ENCODE data around the gene CD96.
"Not testable (repeated sequence)": the region's sequence is repeated elsewhere in the genome, so short reads cannot be mapped to it uniquely, and the experiment has no call there.

Gene CD96

DNA sequence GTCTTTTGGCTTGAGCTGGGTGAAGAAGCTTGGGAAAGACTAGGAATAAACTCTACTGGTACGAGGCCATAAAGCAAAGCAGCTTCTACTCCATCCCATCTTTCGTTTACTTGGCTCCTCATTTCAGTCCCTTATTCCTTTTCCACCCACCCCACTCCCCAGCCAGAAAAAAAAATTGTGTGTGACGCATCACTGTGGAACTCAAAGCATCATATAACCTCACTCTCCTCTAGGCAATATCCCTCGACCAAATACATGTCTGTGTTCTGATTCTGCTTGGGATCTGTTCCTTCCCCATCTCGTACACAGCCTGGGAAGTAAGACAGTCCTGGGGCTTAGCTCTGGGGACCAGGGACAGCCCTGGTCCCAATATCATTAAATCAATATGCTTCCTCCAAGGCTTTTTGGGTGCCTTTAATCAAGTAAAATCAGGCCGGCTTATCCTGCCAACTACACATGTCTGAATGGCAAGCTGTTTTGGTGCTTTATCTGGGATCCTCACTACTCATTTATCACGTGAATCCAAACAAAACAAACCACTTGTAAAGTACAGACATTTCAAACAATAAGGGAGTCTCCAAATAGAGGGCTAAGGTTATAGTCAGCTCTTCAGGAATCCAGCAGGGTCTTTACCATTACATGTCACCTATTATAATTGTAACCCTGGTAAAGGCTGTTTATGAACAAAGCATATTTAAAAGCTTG is 128.1 kb downstream of the CD96 start:
- H3K27ac ChIP-seq = no peak overlapping the region
- TF ChIP-seq ZFX (IDR thresholded peaks at IDR 0.05; ENCODE audit: borderline replicate concordance) = no peak
- TF ChIP-seq, protein P1, sequence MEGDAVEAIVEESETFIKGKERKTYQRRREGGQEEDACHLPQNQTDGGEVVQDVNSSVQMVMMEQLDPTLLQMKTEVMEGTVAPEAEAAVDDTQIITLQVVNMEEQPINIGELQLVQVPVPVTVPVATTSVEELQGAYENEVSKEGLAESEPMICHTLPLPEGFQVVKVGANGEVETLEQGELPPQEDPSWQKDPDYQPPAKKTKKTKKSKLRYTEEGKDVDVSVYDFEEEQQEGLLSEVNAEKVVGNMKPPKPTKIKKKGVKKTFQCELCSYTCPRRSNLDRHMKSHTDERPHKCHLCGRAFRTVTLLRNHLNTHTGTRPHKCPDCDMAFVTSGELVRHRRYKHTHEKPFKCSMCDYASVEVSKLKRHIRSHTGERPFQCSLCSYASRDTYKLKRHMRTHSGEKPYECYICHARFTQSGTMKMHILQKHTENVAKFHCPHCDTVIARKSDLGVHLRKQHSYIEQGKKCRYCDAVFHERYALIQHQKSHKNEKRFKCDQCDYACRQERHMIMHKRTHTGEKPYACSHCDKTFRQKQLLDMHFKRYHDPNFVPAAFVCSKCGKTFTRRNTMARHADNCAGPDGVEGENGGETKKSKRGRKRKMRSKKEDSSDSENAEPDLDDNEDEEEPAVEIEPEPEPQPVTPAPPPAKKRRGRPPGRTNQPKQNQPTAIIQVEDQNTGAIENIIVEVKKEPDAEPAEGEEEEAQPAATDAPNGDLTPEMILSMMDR (IDR thresholded peaks at IDR 0.05) = no peak

DNA sequence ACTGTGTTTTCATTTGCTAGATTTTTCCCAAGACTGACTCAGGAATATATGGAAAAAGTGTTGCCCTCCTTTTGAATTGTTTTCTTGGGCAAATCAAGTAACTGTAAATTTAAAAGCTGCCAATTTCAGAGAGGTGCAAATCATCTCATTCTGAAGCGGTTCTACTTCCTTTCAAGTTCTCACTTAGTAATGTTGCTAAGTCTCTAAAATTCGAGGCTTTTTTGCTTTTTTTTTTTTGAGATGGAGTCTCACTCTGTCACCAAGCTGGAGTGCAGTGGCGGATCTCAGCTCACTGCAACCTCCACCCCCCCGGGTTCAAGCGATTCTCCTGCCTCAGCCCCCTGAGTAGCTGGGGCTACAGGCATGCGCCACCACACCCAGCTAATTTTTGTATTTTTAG is 130.5 kb downstream of the CD96 start:
- not testable (repeated sequence) for H3K27ac ChIP-seq

DNA sequence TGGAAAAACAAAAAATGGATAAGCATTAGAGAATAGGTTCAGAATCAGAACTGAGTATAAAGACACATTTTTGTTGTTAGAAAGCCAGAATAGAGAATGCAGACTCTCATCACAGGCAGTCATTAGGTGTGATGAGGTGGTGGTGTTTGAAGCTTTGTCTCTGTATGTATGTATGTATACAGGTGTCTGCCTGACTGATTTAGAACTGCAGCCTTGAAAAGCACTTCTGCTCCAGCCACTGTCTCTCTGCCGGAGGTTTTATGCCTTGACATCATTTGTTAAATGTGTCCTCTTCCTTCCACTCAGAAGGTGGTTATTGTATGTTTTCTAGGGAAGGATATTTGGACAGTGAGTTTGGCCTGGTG is 133.8 kb downstream of the CD96 start:
- no peak for TF ChIP-seq ZFX (IDR thresholded peaks at IDR 0.05; ENCODE audit: borderline replicate concordance)
- TF ChIP-seq, protein P1 (IDR thresholded peaks at IDR 0.05) = no peak
- H3K27ac ChIP-seq = no peak overlapping the region

DNA sequence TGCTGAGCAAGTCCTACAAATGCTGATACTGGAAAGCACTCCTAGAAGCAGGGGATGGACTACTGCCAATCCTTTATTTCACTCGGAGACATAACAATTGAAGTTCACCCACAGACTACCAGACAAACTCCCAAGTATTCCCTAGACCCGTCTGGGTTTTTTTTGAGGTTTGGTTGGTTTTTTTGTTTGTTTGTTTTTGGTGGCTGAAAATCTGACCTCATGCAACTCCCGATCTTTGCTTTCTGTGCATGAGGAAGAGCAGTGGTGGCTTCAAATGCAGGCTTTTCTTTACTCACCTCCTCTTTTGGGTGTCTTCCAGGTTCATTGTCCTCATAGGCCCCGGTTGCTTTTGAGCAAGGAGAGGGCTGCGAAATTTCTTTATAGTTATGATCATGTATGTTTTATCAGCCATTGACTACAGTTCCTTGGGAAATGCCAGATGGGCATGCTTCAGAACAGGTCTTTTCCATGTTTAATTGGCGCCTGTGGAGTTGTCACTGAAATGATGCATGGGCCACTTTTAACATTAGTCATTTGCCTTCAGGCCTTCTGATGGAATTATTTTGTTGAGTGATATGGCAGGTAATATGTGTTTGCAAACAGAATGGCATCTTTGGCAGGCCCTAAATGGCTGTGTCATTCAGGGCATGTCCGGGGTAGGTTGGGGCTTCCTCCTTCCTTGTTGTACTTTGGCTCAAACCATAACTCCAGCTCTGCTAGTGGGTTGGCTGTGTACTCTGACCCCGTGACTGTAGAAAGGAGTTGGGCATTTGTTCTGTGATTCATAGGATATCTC is 134.4 kb downstream of the CD96 start:
- TF ChIP-seq, protein P1 (IDR thresholded peaks at IDR 0.05) = no peak
- TF ChIP-seq ZFX (IDR thresholded peaks at IDR 0.05; ENCODE audit: borderline replicate concordance) = no peak
- no peak overlapping the region for H3K27ac ChIP-seq

DNA sequence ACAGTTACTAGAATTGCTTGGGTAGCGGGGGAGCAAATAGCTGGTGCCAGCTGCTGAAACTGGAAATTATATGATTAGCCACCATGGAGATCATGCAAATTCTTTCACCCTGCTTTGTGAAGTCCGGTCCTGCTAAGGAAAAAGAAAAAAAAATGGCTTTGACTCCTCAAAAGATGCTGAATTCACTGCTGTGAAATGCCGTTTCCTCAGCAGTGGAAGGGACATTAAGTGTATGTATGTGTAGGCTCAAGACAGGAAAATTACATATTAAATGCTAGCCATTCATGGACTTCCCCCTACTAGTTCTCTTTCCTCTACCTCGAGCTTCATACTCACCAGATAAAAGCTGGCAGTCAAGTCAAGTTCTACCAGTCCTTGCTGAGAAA is 135.0 kb downstream of the CD96 start:
- H3K27ac ChIP-seq = no peak overlapping the region
- no peak for TF ChIP-seq ZFX (IDR thresholded peaks at IDR 0.05; ENCODE audit: borderline replicate concordance)
- TF ChIP-seq, protein P1 (IDR thresholded peaks at IDR 0.05) = no peak

DNA sequence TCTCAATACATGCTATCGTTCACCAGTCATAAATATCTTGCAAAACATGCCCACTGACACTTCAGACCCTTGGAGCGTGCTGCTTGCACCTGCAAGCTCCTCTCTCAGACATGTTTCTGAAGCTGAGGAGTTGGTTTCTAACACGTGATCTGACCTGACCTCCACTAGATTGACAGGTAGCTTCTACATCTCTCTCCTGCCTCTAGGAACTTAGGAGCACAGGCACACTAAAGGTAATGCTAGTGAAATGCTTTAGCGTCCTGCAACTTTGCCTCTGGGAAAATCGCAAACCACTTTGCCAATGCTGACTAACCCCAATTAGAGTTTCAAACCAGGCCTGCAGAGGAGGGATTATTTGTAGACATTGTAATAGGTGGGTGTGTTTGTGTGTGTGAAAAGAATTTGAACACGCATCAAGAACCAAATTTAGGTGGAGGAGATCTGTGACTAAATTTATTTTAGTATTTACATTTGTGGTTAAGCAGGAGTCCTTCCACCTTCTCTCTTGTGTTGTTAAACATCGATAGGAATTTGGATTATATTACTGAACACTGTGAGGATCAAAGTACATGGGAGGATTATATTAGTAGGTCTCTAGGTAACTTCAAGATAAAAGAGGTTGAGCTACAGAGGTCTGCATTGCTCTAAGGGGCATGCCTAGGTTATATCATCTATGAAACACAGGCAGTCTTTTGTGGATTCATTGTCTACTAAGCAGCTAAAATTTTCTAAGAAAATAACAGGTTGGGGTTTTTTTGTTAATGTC is 139.8 kb downstream of the CD96 start:
- H3K27ac ChIP-seq = no peak overlapping the region

DNA sequence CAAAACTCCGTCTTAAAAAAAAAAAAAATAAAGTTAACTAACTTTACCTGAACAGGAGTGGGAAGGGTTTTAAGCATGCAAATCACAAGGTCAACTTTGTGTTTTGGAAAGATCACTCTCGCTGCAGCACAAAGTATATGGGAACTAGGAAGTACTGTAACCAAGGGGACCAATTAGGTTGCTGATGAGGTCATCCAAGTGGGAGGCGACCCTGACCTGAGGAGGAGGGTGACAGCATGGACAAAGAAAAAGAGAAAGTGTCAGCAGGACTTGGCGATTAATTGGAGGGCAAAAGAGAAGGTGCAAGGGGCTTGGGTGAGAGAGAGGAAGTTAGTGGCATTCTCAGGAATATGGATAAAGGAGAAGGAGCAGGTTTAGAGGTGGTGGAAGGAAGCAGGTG is 142.6 kb downstream of the CD96 start:
- no peak for TF ChIP-seq ZFX (IDR thresholded peaks at IDR 0.05; ENCODE audit: borderline replicate concordance)
- TF ChIP-seq, protein P1 (IDR thresholded peaks at IDR 0.05) = no peak
- H3K27ac ChIP-seq = no peak overlapping the region

More for the DNA sequence above, 139.8 kb downstream of the CD96 start:
- no peak for TF ChIP-seq ZFX (IDR thresholded peaks at IDR 0.05; ENCODE audit: borderline replicate concordance)
- TF ChIP-seq, protein P1 (IDR thresholded peaks at IDR 0.05) = no peak

Data from 22Rv1 (cell line).